NCI-H446 treated with DMSO at 0.1 percent for 48 hours (cell line): Measurements from ENCODE around the gene UNC5A.

ENCODE experiments used
- DNase-seq: peaks from one replicate; lab custom pipeline; 2025; lab: John Stamatoyannopoulos, UW

Gene UNC5A

GRCh38 chr5:176880366-176881020, 70.1 kb downstream of the UNC5A start:
- no peak for DNase-seq

- DNase-seq = no peak
Observed at GRCh38 chr5:176881021-176881749, 70.8 kb downstream of the UNC5A start.

- DNase-seq = no peak
Observed at GRCh38 chr5:176881816-176882566, 71.6 kb downstream of the UNC5A start.

GRCh38 chr5:176882567-176882903, 72.2 kb downstream of the UNC5A start:
- no peak for DNase-seq

- DNase-seq = no peak
Observed at GRCh38 chr5:176883700-176884570, 73.6 kb downstream of the UNC5A start.

GRCh38 chr5:176884571-176884890, 74.2 kb downstream of the UNC5A start:
- DNase-seq = no peak

GRCh38 chr5:176886336-176887251, 76.2 kb downstream of the UNC5A start:
- no peak for DNase-seq

GRCh38 chr5:176887252-176887849, 77.0 kb downstream of the UNC5A start:
- DNase-seq = no peak

- no peak for DNase-seq
Observed at GRCh38 chr5:176888016-176888864, 77.9 kb downstream of the UNC5A start.

- DNase-seq = no peak
Observed at GRCh38 chr5:176888865-176889165, 78.5 kb downstream of the UNC5A start.

GRCh38 chr5:176889321-176890280, 79.2 kb downstream of the UNC5A start:
- no peak for DNase-seq

- DNase-seq = no peak
Observed at GRCh38 chr5:176890455-176891330, 80.3 kb downstream of the UNC5A start.

GRCh38 chr5:176891331-176891958, 81.1 kb downstream of the UNC5A start:
- DNase-seq = no peak

GRCh38 chr5:176892663-176893062, 82.3 kb downstream of the UNC5A start:
- DNase-seq = no peak

GRCh38 chr5:176894298-176894697, 83.9 kb downstream of the UNC5A start:
- no peak for DNase-seq

GRCh38 chr5:176895831-176896230, 85.5 kb downstream of the UNC5A start:
- no peak for DNase-seq

GRCh38 chr5:176897263-176897662, 86.9 kb downstream of the UNC5A start:
- DNase-seq = no peak
